HG02840 (cell line): ENCODE data around the gene PBX1.

Experiments used
- ATAC-seq: cut with Tn5 transposase; IDR thresholded peaks from one replicate; pipeline ENCODE4 v1.9.1; 2021; ENCODE audit warnings: mild to moderate bottlenecking, moderate library complexity, moderate number of reproducible peaks; ENCODE audit not compliant: unreplicated experiment, low FRiP score

The PBX1 gene

GRCh38 chr1:164790081-164790480, 231.1 kb downstream of the PBX1 start:
- ATAC-seq = no peak

GRCh38 chr1:164792410-164793004, 233.5 kb downstream of the PBX1 start:
- ATAC-seq = no peak

- ATAC-seq = no peak
Measured at GRCh38 chr1:164794356-164794755, 235.4 kb downstream of the PBX1 start.

- ATAC-seq = no peak
Measured at GRCh38 chr1:164796916-164797315, 237.9 kb downstream of the PBX1 start.

GRCh38 chr1:164801246-164801731, 242.3 kb downstream of the PBX1 start:
- ATAC-seq = no peak

GRCh38 chr1:164801791-164802502, 243.0 kb downstream of the PBX1 start:
- ATAC-seq = no peak

GRCh38 chr1:164802529-164803282, 243.7 kb downstream of the PBX1 start:
- ATAC-seq = no peak

- ATAC-seq = no peak
Measured at GRCh38 chr1:164803366-164803765, 244.4 kb downstream of the PBX1 start.

GRCh38 chr1:164804366-164804765, 245.4 kb downstream of the PBX1 start:
- ATAC-seq = no peak

- ATAC-seq = no peak
Measured at GRCh38 chr1:164805399-164805798, 246.4 kb downstream of the PBX1 start.

GRCh38 chr1:164806531-164806930, 247.5 kb downstream of the PBX1 start:
- ATAC-seq = no peak

- no peak for ATAC-seq
Measured at GRCh38 chr1:164813776-164814175, 254.8 kb downstream of the PBX1 start.

GRCh38 chr1:164821648-164822047, 262.7 kb downstream of the PBX1 start:
- no peak for ATAC-seq

- no peak for ATAC-seq
Measured at GRCh38 chr1:164823486-164824279, 264.7 kb downstream of the PBX1 start.

GRCh38 chr1:164824542-164824941, 265.6 kb downstream of the PBX1 start:
- no peak for ATAC-seq

- no peak for ATAC-seq
Measured at GRCh38 chr1:164830628-164831027, 271.6 kb downstream of the PBX1 start.

GRCh38 chr1:164834641-164835040, 275.7 kb downstream of the PBX1 start:
- ATAC-seq = no peak

- ATAC-seq = no peak
Measured at GRCh38 chr1:164836614-164837018, 277.6 kb downstream of the PBX1 start.

- no peak for ATAC-seq
Measured at GRCh38 chr1:164838786-164839185, 279.8 kb downstream of the PBX1 start.

GRCh38 chr1:164840936-164841335, 282.0 kb downstream of the PBX1 start:
- ATAC-seq = no peak
